Mucosa of descending colon (tissue), 3 donors: ENCODE results near the gene GMDS. TPM values are rescaled to one million over a fixed set of nuclear protein-coding genes. Genes with fewer than 3 reads are reported as not detected.

Experiments used
- ATAC-seq: fragments of 200-7000 bp; cut with Tn5 transposase; one replicate; pipeline ENCODE4 v1.9.1; 2020; ENCODE audit warnings: mild to moderate bottlenecking, moderate library complexity
- DNase-seq, 3 donors: peaks; one replicate each; pipeline ENCODE4 v3.0.0-alpha.2; 2020
- H3K36me3 ChIP-seq: fragments of 200-600 bp; one replicate; pipeline ENCODE4 v1.8.0; 2021; ENCODE audit warnings: low read depth, mild to moderate bottlenecking
- H3K4me1 ChIP-seq: fragments of 200-600 bp; one replicate; pipeline ENCODE4 v1.8.0; 2021; ENCODE audit warnings: low read depth, mild to moderate bottlenecking
- H3K4me3 ChIP-seq: fragments of 200-600 bp; one replicate; pipeline ENCODE4 v1.8.0; 2021; ENCODE audit warnings: mild to moderate bottlenecking
- H3K9me3 ChIP-seq: fragments of 200-600 bp; one replicate; pipeline ENCODE4 v1.8.0; 2021; ENCODE audit warnings: mild to moderate bottlenecking
- intact Hi-C, 2 donors: fragments of 100-400 bp; cut with DNase I in 1 of 2; cut with micrococcal nuclease in 1 of 2; formaldehyde crosslinking; loops; one replicate each; pipeline versions ENCODE4 v1.11.0 to v1.11.1; 2022; cut with DNase I, micrococcal nuclease
- total RNA-seq, 3 donors: library from RNA; stranded (reverse); fragmentation: NEBNext Ultra II Directional in 2 of 3; extraction: Animal tissue kit (Norgen Biotek cat#: 25700) in 2 of 3; gene quantifications; one replicate each; pipeline versions ENCODE4 v1.2.1 to v1.2.4, GENCODE V29; 2021 to 2023
- TF ChIP-seq, protein P1 (sequence below): fragments of 200-600 bp; IDR thresholded peaks from one replicate; pipeline ENCODE4 v1.8.0; 2022; ENCODE audit warnings: antibody characterized with exemption, mild to moderate bottlenecking
- donor health status: DM: no; HTN: no; CAD: no; lungs with moderate emphysema.
- donor health status: DM: no; HTN: no; CAD: no.
- donor health status: DM: no; HTN: yes; CAD: no.

The GMDS gene
- total RNA-seq, 3 donors from 2014 or later, result 68.0 to 228 (median 135) TPM

DNA sequence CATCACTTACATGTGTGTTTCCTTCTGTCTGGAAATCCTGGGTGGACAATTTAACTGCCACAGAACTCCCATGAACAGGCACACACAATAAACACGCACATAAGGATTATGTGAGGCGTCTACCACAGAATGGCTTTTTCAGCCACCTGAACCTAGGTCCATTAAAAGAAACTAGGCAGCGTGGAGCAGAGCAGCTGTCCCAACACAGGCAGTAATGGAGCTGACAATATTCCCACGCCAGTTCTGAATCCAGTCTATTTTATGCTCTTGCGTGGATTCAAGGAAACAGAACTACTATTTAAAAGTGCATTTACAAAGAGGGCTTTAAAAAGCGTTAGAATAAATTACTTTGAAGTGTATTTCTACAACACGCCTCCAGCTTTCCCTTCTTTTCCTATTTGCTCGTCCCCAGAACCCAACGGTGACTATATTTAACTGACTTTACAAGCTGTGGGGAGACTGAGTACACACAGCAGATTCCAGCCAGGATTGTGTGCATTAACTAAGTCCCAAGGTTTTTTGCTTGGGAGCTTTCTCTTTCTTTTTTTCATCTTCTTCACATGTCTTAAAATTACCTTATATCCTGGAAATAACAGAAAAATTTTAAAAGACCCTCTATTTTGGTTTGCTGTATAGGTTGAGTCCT, 95.9 kb downstream of the GMDS start:
- no peaks in the 10 kb centered on the region for H3K9me3 ChIP-seq
- DNase-seq, result no peak
- intact Hi-C loops, result no loop called here
- no peaks in the 10 kb centered on the region for H3K36me3 ChIP-seq
- no peak for ATAC-seq
- TF ChIP-seq, protein P1, sequence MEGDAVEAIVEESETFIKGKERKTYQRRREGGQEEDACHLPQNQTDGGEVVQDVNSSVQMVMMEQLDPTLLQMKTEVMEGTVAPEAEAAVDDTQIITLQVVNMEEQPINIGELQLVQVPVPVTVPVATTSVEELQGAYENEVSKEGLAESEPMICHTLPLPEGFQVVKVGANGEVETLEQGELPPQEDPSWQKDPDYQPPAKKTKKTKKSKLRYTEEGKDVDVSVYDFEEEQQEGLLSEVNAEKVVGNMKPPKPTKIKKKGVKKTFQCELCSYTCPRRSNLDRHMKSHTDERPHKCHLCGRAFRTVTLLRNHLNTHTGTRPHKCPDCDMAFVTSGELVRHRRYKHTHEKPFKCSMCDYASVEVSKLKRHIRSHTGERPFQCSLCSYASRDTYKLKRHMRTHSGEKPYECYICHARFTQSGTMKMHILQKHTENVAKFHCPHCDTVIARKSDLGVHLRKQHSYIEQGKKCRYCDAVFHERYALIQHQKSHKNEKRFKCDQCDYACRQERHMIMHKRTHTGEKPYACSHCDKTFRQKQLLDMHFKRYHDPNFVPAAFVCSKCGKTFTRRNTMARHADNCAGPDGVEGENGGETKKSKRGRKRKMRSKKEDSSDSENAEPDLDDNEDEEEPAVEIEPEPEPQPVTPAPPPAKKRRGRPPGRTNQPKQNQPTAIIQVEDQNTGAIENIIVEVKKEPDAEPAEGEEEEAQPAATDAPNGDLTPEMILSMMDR, result no peak
- no peaks in the 10 kb centered on the region for H3K4me1 ChIP-seq
- no peak overlapping the region for H3K4me3 ChIP-seq

DNA sequence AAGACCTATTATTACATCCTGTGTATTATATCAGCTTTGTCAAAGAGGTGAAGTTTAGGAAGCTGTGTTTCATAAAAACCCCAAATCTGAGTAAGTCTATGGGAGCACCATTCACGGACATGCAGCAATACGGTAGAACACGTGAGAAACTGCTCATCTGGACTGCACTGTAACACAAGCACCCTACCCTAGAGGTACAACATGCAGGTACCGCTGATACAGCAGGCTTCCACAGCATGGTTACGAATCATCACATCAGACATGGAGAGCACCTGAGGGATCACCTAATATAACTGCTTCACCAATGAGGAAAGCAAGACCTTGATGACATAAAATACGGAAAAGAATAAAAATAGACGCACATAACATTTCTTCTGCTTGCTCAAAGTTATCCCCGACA, 96.7 kb downstream of the GMDS start:
- DNase-seq, result no peak
- TF ChIP-seq, protein P1, result no peak
- Histone ChIP-seq H3K36me3 (no peaks in the 10 kb centered on the region), H3K4me1 (no peaks in the 10 kb centered on the region), H3K4me3 (no peak overlapping the region), H3K9me3 (no peaks in the 10 kb centered on the region)
- intact Hi-C loops, result no loop called here
- ATAC-seq, result no peak

DNA sequence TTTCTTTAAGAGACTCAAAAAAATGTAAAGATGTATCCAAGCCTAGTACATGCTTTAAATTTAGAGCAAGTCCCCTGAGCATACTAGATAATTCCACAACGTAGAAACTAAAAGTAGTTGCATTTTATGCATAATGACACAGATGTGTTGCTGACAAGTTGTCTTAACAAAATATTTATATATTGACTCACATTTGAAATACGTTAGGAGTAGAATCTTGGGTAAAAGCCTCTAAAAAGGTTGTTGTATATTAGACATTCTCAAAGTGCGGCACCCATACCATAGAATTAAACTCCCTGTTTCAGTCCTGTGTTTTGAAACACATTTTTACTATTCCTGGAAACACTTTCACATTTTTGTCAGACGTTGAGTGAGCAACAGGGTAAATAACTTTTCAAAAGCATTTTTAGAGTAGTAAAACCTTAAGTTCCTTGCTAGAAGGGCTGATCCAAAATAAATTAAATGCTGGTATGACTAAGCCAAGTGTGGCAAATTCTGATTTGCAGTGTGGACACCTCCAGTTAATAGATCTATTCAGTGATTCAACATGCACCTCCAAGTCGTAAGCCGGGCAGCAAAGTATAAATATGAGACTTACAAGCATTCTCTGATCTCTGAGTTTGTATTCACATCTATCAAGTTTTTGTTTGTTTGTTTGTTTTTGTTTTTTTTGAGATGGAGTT, 97.5 kb downstream of the GMDS start:
- intact Hi-C loops, result no loop called here

DNA sequence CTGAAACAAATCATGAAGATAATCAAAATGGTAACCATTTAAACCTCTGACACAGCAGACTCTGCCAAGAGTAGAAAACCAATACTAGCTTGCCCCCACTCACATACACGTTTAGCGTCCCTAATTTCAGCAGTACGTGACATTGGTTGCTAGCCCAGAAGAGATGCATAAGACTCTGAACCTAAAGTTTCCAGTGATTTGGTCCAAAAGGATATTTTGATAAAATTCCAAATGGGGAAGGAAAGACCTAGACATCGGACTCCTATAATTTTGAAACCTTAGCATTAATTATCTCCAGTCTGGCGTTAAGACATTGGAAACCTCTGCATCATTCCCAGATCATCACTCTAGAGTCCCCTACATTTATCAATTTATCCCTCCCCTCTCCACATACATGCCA, 98.1 kb downstream of the GMDS start:
- no peaks in the 10 kb centered on the region for H3K4me1 ChIP-seq

More for the DNA sequence above, 97.5 kb downstream of the GMDS start:
- TF ChIP-seq, protein P1, result no peak
- H3K4me1 ChIP-seq, result no peaks in the 10 kb centered on the region
- no peak overlapping the region for H3K4me3 ChIP-seq
- ATAC-seq (no peak), DNase-seq (no peak)
- H3K9me3 ChIP-seq, result no peaks in the 10 kb centered on the region
- no peaks in the 10 kb centered on the region for H3K36me3 ChIP-seq

GRCh38 chr6:2144210-2144609, 101.2 kb downstream of the GMDS start:
- Histone ChIP-seq H3K9me3 (no peaks in the 10 kb centered on the region), H3K4me3 (no peak overlapping the region), H3K4me1 (no peaks in the 10 kb centered on the region), H3K36me3 (no peaks in the 10 kb centered on the region)
- intact Hi-C loops, result no loop called here
- DNase-seq, result no peak
- ATAC-seq, result peak; percentile 59
- TF ChIP-seq, protein P1, result no peak

More for the DNA sequence above, 98.1 kb downstream of the GMDS start:
- TF ChIP-seq, protein P1, result no peak
- Histone ChIP-seq H3K9me3 (no peaks in the 10 kb centered on the region), H3K36me3 (no peaks in the 10 kb centered on the region), H3K4me3 (no peak overlapping the region)
- DNase-seq (no peak), ATAC-seq (no peak)
- intact Hi-C loops, result no loop called here
